ENCODE measurements around the gene SYNGR3.
"Not testable (repeated sequence)": the region's sequence is repeated elsewhere in the genome, so short reads cannot be mapped to it uniquely, and the experiment has no call there.

Gene SYNGR3

DNA sequence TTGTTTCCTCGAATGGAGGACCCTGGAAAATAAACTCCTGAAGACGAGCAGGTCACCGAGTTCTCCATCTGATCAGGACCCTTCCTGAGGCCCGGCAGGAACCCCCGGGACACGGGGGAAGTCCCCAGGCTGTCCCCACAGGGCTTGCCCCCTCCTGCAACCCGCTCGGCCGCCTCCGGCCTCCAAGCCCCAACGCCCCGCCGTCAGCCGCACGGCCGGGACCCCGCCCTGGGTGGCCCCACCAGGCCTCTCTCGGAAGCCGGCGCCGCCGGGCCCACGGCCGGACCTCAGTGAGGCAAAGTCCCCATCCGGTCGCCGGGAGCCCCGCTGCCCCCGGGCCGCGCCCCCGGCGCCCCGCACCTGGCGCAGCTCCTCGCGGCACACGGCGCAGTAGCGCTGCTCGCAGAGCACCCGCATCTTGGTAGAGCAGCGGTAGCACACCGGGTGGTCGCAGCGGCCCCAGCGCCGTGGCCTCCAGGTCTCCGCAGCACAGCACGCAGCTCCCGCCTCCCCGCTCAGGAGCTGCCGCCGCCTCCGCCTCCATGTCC, 19.5 kb downstream of the SYNGR3 start:
- DNase-seq (ENCODE audit: low spot score), result no peak

DNA sequence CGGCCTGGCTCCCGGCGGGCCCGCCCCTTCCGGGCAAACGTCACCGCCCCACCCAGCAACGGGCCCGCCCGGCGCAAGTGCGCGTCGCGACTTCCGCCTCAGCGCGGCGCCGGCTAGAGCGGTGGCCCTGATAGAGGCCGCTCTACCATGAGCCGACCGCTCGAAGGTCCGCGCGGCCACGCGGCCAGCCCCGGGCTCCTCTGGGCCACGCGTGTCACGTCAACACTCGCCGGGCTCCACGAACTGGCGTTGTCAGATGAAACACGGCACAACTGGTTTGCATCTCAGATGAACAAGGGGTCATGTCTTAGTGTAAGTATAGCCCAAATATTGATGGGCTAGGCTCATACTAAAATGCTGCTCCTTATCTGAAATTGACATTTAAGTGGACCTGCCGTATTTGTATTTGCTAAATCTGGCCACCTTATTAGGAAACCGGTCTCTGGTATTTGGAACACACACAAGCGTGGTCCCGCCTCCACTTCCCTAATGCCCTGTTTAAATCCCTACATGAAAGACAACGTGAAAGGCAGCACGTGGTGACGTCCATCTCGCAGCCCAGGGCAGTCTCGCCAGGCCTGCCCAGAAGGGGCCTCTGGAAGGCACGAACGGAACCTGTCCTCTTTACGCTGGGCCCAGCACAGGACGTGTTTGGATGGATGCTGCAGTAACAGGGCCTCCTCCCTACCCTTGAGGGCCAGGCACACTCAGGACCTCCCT, 20.2 kb downstream of the SYNGR3 start, which contains the start of gene ZNF598:
ZNF598 (minus strand) TSS at position 31 of the 720 bp plus-strand sequence.
- peak; percentile 83 for DNase-seq (ENCODE audit: low spot score)

DNA sequence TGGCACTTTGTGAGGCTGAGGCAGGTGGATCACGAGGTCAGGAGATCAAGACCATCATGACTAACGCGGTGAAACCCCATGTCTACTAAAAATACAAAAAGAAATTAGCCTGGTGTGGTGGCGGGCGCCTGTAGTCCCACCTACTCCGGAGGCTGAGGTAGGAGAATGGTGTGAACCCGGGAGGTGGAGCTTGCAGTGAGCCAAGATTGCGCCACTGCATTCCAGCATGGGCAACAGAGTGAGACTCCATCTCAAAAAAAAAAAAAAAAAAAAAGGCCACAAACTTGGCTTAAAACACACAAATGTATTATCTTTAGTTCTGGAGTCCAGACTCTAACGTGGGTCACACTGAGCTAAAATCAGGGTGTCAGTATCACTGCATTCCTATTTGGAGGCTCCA, 22.0 kb downstream of the SYNGR3 start:
- not testable (repeated sequence) for DNase-seq (ENCODE audit: low spot score)

DNA sequence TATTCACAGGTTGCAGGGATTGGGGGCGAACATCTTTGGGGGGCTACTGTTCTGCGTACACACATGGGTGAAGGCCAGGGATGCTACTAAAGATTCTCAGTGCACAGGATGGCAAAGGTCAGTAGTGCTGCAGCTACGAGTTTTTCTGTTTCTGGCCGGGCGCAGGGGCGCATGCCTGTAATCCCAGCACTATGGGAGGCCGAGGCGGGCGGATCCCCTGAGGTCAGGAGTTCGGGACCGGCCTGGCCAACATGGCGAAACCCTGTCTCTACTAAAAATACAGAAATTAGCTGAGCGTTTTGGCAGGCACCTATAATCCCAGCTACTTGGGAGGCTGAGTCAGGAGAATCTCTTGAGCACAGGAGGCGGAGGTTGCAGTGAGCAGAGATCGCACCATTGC, 23.8 kb downstream of the SYNGR3 start:
- DNase-seq (ENCODE audit: low spot score), result no peak

DNA sequence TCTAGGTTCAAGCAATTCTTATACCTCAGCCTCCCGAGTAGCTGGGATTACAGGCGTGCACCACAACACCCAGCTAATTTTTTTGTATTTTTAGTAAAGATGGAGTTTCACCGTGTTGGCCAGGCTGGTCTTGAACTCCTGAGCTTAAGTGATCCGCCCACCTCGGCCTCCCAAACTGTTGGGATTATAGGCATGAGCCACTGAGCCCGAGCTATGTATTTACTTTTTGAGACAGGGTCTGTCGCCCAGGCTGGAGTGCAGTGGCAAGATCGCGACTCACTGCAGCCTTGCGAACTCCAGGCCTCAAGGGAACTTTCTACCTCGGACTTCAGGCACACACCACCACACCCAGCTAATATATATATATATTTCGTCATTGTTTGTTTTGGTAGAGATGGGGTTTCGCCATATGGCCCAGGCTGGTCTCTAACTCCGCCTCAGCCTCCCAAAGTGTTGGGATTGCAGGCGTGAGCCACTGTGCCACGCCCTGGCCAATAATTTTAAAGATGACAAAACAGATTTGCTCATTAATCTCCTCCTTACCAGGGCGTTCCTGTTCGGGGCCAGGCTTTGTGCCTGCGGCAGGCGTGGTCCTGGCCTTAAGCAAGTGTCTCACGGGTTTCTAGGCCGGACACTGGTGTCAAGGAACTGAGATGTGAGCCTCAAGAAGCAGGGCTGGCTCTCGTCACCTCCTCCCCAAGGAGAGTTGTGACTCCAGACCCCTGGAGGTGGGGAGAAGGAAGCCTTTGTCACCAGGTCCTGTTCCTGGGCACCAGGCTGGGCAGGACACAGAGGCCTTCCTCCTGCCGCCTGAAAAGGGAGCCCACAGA, 25.6 kb downstream of the SYNGR3 start:
- no peak for DNase-seq (ENCODE audit: low spot score)

DNA sequence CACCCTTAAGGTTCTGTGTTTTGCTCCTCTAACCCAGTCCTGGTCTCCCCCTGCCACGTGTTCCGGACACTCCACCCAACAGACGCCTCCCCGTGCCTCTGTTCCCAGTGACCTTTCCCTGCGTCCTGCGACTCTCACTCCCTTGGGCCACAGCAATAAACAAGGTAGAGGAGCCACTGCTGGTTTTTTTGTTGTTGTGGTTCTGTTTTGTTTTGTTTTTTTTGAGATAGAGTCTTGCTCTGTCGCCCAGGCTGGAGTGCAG, 26.1 kb downstream of the SYNGR3 start:
- no peak for DNase-seq (ENCODE audit: low spot score)

DNA sequence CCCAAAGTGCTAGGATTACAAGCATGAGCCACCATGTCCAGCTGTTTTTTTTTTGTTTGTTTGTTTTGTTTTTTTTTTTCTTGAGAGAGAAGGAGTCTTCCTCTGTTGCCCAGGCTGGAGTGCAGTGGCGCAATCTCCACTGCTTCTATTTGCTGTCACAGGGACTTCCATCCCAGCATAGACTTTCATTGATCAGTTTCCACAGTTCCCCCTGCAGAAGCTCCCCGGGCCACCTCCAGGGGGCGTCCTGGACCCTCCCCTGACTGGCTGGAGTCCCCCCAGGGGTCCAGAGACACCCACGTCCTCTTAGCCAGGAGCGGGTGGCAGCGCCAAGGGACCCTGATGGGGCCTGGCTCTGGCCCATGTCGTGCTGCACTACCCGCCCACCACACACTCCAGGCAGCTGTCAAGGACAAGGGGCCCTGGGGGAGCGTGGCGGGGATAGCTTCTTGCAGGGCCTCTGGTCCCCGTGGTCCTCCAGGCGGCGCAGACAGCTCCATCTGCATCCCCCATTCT, 26.7 kb downstream of the SYNGR3 start:
- DNase-seq (ENCODE audit: low spot score), result no peak

DNA sequence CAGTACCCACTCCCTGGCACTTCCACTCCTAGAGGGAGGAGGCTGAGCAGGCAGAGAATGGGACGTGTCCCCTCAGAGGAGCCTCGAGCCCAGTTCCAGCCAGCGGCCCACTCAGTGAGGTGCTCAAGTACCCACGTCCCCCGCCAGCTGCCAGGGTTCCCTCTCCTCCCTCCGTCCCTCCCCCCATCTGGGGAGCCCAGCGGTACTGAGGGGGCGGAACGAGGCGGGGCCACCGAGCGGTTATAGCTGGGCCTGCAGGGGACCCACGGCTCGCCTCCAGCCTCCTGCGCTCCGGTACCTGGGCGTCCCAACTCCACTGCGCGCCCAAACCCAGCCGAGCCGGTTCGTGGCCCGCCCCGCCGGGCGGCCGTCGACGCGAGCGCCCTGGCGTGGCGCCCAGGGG, 29.7 kb downstream of the SYNGR3 start, which contains the start of gene NPW:
NPW (plus strand) TSS at position 268 of the 403 bp plus-strand sequence.
- no peak for DNase-seq (ENCODE audit: low spot score)

DNA sequence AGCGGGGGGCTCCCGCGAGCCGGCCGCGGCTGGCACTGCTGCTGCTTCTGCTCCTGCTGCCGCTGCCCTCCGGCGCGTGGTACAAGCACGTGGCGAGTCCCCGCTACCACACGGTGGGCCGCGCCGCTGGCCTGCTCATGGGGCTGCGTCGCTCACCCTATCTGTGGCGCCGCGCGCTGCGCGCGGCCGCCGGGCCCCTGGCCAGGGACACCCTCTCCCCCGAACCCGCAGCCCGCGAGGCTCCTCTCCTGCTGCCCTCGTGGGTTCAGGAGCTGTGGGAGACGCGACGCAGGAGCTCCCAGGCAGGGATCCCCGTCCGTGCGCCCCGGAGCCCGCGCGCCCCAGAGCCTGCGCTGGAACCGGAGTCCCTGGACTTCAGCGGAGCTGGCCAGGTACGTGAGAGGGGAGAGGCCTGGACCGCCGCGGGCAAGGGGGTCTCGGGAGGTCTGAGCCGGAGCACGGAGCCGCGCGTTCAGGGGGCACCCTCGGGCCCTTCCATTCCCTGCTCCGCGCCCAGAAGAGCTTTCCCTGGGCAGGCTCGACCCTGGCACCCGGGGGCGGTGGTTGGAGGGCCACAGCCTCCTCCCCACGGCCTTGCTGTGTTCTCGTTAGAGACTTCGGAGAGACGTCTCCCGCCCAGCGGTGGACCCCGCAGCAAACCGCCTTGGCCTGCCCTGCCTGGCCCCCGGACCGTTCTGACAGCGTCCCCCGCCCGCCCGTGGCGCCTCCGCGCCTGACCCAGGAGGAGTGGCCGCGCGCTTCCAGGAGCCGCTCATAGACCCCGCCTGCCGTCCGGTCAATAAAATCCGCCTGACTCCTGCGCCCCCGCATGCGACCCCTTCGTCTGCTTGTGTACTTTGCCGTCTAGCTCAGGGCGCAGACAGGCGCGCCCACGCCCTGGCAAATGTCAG, 30.4 kb downstream of the SYNGR3 start:
- DNase-seq (ENCODE audit: low spot score), result no peak

DNA sequence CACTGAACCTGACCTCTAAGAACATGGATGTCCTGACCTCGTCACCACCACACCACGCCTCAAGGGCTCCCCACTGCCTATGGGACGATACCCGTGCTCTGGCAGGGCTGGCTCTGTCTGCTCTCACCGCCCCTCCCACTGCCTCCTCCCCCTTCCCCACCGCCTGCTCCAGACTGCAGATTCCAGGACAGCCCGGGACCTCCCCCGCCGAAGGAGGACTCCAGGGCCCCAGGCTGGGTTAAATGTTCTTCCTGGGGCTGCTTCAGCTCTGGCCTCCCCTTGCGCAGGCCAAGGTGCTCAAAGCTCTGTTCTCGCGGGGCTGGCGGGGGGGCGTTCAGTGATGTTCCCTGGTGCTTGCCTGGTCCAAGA, 32.9 kb downstream of the SYNGR3 start:
- DNase-seq (ENCODE audit: low spot score), result no peak

DNA sequence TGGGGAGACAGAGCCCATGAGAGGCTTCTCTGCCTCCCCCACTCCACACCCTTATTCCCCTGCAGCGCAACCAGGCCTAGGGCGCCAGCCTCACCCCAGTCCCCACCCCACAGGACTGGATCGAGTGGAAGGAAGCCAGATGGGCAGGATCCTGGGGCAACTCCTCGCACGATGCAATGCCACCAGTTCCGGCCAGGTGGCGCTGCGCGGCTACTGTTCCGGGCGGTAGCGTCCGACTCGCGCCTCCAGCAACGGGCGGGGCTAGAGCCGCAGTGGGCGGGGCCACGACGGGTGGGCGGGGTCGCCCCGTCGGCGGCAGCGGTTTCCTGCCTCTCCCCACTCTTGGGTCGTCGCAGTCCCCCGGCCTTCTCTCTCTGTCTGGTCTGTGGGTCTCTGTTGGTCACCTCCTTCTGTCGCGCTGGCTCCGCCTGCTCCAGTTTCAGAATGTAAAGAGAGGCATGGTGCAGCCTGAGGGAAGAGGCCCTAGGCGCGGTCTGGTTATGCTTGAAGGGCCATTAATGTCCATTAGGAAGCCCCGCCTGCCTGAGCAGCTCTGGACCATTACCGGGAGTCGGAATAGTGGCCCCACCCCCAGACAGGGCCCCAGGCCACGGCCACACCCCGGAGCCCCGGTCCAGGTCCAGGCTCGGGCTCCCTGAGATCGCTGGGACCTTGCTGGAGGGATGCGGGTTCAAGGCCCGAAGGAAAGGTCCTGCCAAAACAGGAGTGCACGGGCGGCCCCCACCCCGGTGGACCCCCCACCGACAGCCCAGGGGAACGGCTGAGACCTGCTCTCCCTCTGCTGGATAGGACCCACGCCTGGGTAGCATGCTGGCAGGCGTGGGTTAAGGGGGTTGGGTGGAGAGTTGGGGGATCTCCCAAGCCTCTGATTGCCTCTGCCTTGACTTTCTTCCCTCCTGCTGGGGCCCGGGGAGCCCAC, 33.6 kb downstream of the SYNGR3 start:
- DNase-seq (ENCODE audit: low spot score), result peak; percentile 95

DNA sequence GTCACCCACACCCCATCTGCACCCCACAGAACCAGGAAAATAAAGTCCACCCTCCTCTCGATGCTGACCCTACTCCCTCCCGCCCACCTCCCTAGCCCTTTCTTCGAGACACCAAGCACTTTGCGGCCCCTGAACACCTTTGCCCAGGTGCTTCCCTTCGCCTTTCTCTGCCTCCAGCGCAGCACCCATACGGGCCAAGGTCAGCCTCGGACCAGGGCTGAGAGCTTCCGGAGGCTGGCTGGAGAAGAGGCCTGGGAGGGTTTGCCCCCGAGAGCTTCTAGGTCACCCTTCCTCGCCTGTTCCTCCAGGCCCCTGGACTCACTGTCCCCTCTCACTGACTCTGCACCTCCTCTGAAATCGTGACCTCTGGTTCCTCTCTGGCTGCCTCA, 34.3 kb downstream of the SYNGR3 start:
- DNase-seq (ENCODE audit: low spot score), result no peak

DNA sequence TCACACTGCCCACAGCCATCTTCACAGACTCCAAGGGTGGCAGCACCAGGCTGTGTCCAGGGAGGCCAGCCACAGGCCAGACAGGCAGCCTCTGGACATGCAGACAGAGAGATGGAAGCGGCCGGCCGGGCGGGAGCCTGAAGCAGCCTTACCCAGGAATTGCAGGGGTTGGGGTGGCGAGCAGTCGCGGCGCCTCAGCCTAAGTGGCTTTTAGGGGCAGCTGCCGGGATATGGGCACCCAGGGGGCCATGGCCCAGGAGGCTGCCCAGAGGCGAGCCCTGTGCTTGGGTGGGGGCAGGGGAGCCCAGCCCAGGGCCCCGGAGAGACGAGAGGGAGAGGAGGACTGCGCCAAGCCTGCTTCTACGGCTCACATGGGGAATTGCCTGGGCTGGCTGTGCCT, 35.5 kb downstream of the SYNGR3 start:
- DNase-seq (ENCODE audit: low spot score), result no peak

DNA sequence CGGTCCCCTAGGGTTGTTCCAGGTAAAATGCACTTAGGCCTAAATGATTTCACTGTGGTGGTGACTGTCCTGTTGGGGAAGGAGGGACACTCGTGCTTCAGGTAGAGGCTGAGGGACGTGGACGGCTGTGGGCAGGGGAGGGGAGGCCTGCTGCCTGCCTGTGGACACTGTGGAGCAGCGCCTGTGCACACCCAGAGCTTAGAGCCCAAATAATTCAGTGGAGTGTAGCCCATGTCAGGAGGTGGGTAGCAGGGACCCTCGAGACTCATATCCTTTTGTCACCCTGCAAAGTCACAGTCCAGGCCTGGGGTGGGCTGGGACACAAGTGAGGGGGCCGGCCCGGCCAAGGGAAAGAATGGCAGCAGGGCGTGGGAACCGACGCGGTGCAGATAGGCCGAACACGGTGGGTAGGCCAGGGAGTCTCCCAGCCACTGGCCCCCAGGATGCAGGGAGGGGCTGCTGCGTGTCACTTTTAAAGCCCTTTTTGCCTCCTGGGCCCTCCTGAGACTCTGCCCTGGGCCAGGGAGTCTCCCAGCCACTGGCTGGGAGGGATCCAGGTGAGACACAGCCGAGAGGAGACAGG, 36.2 kb downstream of the SYNGR3 start:
- DNase-seq (ENCODE audit: low spot score), result no peak

DNA sequence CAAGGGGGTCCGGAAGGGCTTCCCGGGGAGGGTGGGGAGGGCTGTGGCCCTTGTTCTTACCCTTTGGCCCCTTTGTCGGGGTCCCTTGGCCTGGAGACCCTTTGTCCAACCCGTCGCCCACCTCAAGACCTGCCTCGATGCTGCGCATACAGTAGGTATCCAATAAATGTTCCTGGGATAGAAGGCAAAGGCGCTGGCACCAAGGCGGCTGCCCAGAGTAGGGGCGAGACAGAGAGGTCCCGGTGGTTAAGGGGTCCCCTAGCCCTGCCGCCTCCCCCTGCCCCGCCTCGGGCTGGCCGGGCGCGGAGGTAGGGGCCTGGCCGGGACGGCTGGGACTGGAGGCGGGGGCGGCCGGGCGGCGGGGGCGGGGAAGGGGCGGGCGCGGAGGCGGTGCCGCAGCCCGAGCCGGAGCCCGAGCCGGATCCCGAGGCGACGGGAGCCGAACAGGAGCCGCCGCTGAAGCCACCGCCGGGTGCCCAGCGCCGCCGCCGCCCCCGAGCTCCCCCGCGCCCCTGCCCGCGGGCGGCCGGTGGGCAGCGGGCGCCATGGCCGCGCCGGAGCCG, 36.8 kb downstream of the SYNGR3 start, which contains the start of gene NHERF2:
NHERF2 (plus strand) TSS at position 442 of the 563 bp plus-strand sequence; CDS start at position 546, 104 bp downstream.
- no peak for DNase-seq (ENCODE audit: low spot score)

DNA sequence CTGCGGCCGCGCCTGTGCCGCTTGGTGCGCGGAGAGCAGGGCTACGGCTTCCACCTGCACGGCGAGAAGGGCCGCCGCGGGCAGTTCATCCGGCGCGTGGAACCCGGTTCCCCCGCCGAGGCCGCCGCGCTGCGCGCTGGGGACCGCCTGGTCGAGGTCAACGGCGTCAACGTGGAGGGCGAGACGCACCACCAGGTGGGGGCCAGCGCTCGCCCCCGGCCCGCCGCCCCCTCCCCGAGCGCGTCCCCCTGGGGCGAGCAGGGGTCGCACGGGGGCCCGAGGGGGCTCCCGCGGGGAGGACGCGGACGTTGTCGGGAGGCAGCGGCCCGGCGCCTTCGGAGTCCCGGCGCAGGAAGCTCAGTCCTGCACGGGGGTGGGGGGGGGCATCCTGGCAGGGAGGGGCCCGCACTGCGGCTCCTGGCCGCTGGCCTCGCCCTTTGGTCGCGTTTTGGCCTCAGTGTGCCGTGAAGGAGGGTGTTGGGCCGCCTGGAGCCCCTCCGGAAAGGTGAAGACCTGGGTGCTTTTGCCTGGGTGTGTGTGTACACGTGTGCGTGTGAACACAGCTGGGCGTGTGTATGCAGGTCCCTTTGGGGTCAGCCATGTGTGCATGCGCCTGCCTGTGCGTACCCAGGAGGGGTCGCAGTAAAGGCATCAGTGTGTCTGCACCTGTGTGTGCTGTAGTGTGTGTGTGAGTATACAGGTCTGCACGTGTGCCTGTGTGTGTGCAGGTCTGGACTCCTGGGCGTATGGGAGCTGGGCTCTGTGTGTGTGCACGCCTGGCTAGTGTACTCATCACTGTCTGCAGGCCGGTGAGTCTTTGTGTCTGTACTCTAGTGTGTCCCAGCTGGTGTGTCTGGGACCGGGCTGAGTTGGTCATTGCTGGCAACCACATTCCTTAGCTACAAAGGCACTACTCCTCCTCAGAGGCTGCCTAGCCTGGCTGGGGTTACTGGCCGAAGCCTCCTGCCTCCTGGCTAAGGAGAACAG, 37.5 kb downstream of the SYNGR3 start:
- no peak for DNase-seq (ENCODE audit: low spot score)

DNA sequence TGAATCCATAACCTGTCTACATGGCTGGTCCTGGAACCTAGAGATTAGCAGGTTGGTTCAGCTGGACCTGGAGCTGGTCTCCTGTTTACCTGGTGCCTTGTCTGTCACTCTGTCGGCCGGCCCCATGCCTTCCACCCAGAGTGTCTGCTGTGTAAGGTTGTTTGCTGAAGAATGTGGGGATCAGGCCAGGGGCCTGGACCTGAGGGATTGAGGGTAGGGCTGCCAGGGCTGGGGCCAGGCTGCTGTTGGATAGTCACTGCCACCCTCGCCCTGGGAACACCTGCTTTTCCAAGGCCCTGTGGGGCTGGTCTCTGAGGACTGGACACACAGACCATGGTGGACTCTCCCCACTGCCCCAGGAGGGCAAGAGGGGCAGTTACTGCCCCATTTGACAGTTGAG, 38.4 kb downstream of the SYNGR3 start:
- no peak for DNase-seq (ENCODE audit: low spot score)

DNA sequence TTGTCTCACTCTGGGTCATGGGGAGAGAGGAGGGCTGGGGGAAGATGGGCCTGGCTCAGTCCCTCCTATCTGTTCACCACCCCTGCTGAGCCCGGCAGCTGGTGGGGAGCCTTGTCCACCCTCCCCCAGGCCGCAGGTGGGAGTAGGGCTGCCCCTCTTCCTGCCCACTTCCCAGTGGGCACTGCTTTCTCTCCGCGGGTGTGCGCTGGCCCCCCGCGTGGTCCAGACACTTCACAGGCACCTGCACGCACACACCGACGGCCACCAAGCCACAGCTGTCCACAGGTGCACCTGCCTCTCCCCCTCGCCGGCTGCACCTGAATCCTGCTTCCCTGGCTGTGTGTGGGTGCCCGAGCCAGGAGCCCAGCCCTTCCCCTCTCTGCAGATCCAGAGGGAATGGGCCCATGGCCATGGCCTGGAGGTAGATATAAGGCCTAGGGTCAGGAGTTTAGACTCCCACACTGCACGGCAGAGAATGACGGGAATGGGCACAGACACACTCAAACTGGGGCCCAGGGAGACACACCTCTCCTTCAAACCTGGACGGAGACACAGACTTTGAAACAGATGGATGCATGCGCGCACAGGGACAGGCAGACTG, 39.0 kb downstream of the SYNGR3 start:
- DNase-seq (ENCODE audit: low spot score), result no peak
